Neural cell (in vitro differentiated cells): ENCODE data around the gene SLC50A1.

Experiments
- EP300 ChIP-seq: fragments of 450-650 bp; conservative IDR thresholded peaks from 2 replicates; pipeline ENCODE4 v1.6.1; 2014; ENCODE audit warnings: antibody characterized with exemption, mild to moderate bottlenecking, moderate library complexity; ENCODE audit not compliant: poor library complexity, severe bottlenecking
- EZH2 ChIP-seq: fragments of 200-600, 300-800 bp; shearing (Covaris generic), sonication (generic); IDR thresholded peaks from 2 replicates; pipeline ENCODE4 v1.6.1; 2014; ENCODE audit warnings: antibody characterized with exemption, low read length, borderline replicate concordance, mild to moderate bottlenecking; ENCODE audit not compliant: insufficient read depth, poor library complexity, severe bottlenecking
- POLR2AphosphoS5 ChIP-seq: IDR thresholded peaks from 2 replicates; pipeline ENCODE4 v1.6.1; 2012
- RAD21 ChIP-seq: fragments of 450-650 bp; conservative IDR thresholded peaks from 2 replicates; pipeline ENCODE4 v1.6.1; 2014; ENCODE audit warnings: antibody characterized with exemption, mild to moderate bottlenecking, moderate library complexity
- SMC3 ChIP-seq: fragments of 450-650 bp; conservative IDR thresholded peaks from 2 replicates; pipeline ENCODE4 v1.6.1; 2014; ENCODE audit warnings: antibody characterized with exemption, mild to moderate bottlenecking, moderate library complexity; ENCODE audit not compliant: poor library complexity
- TAF1 ChIP-seq: IDR thresholded peaks from 2 replicates; pipeline ENCODE4 v1.6.1; 2012; ENCODE audit warnings: low read depth
- TF ChIP-seq, protein P1 (sequence below): fragments of 450-650 bp; IDR thresholded peaks from 2 replicates; pipeline ENCODE4 v1.5.1; 2014; ENCODE audit warnings: antibody characterized with exemption, mild to moderate bottlenecking, moderate library complexity; ENCODE audit not compliant: poor library complexity, severe bottlenecking
- TF ChIP-seq, protein P2 (sequence below): IDR thresholded peaks from 2 replicates; pipeline ENCODE4 v1.6.1; 2012; ENCODE audit warnings: borderline replicate concordance

DNA sequence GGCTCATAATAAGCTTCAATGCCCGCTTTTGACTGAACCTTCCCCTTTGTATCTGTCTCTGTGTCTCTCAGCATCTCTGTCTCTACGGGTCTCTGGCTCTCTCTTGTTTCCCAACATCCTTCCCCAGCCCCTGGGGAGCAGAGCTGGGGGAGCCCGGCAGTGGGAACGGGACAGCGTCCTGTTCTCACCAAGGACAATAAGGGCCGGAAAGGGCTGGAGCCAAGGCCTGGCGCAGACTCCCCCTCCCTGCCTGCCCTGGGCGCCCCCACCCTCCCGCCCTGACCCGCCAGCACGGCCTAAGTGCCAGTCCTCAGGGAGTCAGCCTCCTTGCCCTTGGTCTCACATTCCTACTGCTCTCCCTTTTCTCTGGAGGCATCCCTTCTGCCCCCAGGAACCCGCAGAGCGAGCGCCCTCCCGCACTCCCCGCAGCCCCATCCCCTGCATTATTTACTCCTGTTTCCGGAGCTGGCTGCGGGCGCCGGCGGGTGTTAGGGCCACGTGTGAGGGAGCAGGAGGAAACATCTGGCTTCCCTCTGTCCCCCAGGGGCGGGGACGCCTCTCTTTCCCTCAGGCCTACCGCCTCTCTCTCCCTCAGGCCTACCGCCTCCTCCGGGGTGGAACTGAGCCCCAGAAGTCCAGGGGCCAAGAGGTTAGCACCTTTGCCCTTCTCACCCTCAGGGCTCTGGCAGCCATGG, 31.0 kb downstream of the SLC50A1 start:
- TF ChIP-seq, protein P1, sequence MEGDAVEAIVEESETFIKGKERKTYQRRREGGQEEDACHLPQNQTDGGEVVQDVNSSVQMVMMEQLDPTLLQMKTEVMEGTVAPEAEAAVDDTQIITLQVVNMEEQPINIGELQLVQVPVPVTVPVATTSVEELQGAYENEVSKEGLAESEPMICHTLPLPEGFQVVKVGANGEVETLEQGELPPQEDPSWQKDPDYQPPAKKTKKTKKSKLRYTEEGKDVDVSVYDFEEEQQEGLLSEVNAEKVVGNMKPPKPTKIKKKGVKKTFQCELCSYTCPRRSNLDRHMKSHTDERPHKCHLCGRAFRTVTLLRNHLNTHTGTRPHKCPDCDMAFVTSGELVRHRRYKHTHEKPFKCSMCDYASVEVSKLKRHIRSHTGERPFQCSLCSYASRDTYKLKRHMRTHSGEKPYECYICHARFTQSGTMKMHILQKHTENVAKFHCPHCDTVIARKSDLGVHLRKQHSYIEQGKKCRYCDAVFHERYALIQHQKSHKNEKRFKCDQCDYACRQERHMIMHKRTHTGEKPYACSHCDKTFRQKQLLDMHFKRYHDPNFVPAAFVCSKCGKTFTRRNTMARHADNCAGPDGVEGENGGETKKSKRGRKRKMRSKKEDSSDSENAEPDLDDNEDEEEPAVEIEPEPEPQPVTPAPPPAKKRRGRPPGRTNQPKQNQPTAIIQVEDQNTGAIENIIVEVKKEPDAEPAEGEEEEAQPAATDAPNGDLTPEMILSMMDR, result no peak
- TF ChIP-seq EZH2, result no peak
- TF ChIP-seq EP300, result no peak
- TF ChIP-seq RAD21, result no peak
- no peak for TF ChIP-seq POLR2AphosphoS5
- TF ChIP-seq SMC3, result no peak
- TF ChIP-seq, protein P2, sequence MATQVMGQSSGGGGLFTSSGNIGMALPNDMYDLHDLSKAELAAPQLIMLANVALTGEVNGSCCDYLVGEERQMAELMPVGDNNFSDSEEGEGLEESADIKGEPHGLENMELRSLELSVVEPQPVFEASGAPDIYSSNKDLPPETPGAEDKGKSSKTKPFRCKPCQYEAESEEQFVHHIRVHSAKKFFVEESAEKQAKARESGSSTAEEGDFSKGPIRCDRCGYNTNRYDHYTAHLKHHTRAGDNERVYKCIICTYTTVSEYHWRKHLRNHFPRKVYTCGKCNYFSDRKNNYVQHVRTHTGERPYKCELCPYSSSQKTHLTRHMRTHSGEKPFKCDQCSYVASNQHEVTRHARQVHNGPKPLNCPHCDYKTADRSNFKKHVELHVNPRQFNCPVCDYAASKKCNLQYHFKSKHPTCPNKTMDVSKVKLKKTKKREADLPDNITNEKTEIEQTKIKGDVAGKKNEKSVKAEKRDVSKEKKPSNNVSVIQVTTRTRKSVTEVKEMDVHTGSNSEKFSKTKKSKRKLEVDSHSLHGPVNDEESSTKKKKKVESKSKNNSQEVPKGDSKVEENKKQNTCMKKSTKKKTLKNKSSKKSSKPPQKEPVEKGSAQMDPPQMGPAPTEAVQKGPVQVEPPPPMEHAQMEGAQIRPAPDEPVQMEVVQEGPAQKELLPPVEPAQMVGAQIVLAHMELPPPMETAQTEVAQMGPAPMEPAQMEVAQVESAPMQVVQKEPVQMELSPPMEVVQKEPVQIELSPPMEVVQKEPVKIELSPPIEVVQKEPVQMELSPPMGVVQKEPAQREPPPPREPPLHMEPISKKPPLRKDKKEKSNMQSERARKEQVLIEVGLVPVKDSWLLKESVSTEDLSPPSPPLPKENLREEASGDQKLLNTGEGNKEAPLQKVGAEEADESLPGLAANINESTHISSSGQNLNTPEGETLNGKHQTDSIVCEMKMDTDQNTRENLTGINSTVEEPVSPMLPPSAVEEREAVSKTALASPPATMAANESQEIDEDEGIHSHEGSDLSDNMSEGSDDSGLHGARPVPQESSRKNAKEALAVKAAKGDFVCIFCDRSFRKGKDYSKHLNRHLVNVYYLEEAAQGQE, result no peak
- no peak for TF ChIP-seq TAF1
